NCI-H1694 treated with DMSO at 0.1 percent for 48 hours (cell line): ENCODE results near the gene ZBTB40.
A peak's percentile ranks its signal among the peaks of the same experiment; 100 is the strongest.

Experiments used
- DNase-seq: peaks from one replicate; lab custom pipeline; 2025; lab: John Stamatoyannopoulos, UW

The ZBTB40 gene

GRCh38 chr1:22503721-22504410 is 52.2 kb downstream of the ZBTB40 start:
- no peak for DNase-seq

GRCh38 chr1:22506130-22506692 is 54.6 kb downstream of the ZBTB40 start:
- DNase-seq: no peak

GRCh38 chr1:22507587-22507986 is 55.9 kb downstream of the ZBTB40 start:
- no peak for DNase-seq

- no peak for DNase-seq
These were observed 56.7 kb downstream of the ZBTB40 start for GRCh38 chr1:22508329-22508728.

- no peak for DNase-seq
These were observed 57.3 kb downstream of the ZBTB40 start for GRCh38 chr1:22508991-22509390.

- DNase-seq: no peak
These were observed 58.2 kb downstream of the ZBTB40 start for GRCh38 chr1:22509815-22510214.

GRCh38 chr1:22512873-22513272 is 61.2 kb downstream of the ZBTB40 start:
- DNase-seq: no peak

GRCh38 chr1:22516906-22517571 is 65.4 kb downstream of the ZBTB40 start:
- DNase-seq: no peak

GRCh38 chr1:22517956-22518355 is 66.3 kb downstream of the ZBTB40 start:
- no peak for DNase-seq

GRCh38 chr1:22518379-22518778 is 66.7 kb downstream of the ZBTB40 start:
- DNase-seq: no peak

- DNase-seq: no peak
These were observed 69.2 kb downstream of the ZBTB40 start for GRCh38 chr1:22520871-22521270.

- no peak for DNase-seq
These were observed 70.0 kb downstream of the ZBTB40 start for GRCh38 chr1:22521692-22522091.

- DNase-seq: no peak
These were observed 70.6 kb downstream of the ZBTB40 start for GRCh38 chr1:22522221-22522743.

- DNase-seq: no peak
These were observed 72.8 kb downstream of the ZBTB40 start for GRCh38 chr1:22524481-22524880.

GRCh38 chr1:22525211-22525610 is 73.6 kb downstream of the ZBTB40 start:
- DNase-seq: no peak

GRCh38 chr1:22525646-22526045 is 74.0 kb downstream of the ZBTB40 start:
- DNase-seq: no peak

GRCh38 chr1:22526098-22526497 is 74.4 kb downstream of the ZBTB40 start:
- DNase-seq: no peak

GRCh38 chr1:22526677-22527076 is 75.0 kb downstream of the ZBTB40 start:
- no peak for DNase-seq

- no peak for DNase-seq
These were observed 75.5 kb downstream of the ZBTB40 start for GRCh38 chr1:22527122-22527521.

GRCh38 chr1:22527555-22528296 is 76.1 kb downstream of the ZBTB40 start:
- peak; percentile 13 for DNase-seq

- no peak for DNase-seq
These were observed 76.8 kb downstream of the ZBTB40 start for GRCh38 chr1:22528451-22528850.

- no peak for DNase-seq
These were observed 78.4 kb downstream of the ZBTB40 start for GRCh38 chr1:22529901-22530621.
